Stimulated activated CD8-positive, alpha-beta memory T cell treated with anti-CD3 and anti-CD28 coated beads, Interleukin-2, amount 100 ng/mL, for 48 hours (primary cell): ENCODE data around the gene CTXND1.
"Not testable (repeated sequence)": the region's sequence is repeated elsewhere in the genome, so short reads cannot be mapped to it uniquely, and the experiment has no call there.

Experiments used
- DNase-seq, 2 donors: peaks; one replicate each; pipeline ENCODE4 v3.0.0-alpha.2; 2020; ENCODE audit warnings: low read depth in 2 of 2

The CTXND1 gene

GRCh38 chr15:80252121-80252518 is at the start of gene CTXND1:
Gene CTXND1, minus strand, starts transcription at chr15:80252213. Its CDS starts 50,264 bp downstream, at chr15:80201949.
- DNase-seq = no peak

- no peak for DNase-seq
These were observed 49.5 kb upstream of the CTXND1 start for GRCh38 chr15:80301472-80301871.

GRCh38 chr15:80295777-80296176 is 43.8 kb upstream of the CTXND1 start:
- not testable (repeated sequence) for DNase-seq

GRCh38 chr15:80292079-80292478 is 40.1 kb upstream of the CTXND1 start:
- DNase-seq = no peak

DNA sequence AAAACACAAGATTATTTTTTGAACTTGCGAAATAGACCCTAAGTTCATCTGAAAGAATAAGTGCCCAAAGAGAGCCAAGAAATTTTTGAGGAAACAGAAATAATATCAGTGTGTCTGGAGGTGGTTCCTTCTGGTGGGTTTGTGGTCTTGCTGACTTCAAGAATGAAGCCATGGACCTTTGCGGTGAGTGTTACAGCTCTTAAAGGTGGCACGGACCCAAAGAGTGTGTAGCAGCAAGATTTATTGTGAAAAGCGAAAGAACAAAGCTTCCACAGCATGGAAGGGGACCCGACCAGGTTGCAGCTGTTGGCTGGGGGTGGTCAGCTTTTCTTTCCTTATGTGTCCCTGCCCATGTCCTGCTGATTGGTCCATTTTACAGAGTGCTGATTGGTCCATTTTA is 38.9 kb upstream of the CTXND1 start:
- DNase-seq = not testable (repeated sequence)

GRCh38 chr15:80289528-80290495 is 37.8 kb upstream of the CTXND1 start:
- no peak for DNase-seq

DNA sequence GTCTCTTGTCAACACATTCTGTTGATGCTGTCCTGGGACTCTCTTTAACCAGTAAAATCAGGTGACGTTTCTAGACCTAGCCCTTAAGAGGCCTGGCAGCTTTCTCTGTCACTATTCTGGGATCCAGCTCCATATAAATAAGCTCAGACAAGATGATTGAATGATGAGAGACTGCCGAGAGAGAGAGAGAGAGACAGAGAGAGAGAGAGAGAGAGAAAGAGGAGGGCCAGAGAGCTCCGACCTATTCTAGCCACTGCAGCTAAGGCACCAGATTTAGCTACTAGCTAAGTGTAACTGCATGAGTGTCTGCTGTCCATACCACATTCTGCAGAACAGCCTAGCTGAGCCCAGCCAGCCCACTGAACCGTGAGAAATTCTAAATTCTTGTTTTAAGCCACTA is 36.1 kb upstream of the CTXND1 start:
- DNase-seq = no peak

DNA sequence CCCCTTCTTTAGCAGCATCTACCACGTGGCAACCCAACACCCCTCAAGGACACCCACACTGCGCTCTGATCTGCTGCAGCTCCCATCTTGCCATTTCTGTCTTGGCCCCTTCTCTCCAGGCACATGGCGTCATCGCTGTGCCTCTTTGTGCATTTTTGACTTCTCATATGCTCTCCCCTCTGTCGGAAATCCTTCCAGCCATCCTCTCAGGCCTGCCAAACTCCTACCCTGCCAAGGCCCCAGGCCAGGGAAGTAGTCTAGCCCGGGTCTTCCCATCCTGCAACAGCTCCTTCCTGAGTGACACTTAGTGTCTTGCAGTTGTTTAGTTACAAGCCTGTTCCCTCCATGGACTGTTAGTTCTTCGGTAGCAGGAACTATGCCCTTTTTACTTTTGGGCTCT is 34.0 kb upstream of the CTXND1 start:
- no peak for DNase-seq

GRCh38 chr15:80285379-80285778 is 33.4 kb upstream of the CTXND1 start:
- DNase-seq = no peak

DNA sequence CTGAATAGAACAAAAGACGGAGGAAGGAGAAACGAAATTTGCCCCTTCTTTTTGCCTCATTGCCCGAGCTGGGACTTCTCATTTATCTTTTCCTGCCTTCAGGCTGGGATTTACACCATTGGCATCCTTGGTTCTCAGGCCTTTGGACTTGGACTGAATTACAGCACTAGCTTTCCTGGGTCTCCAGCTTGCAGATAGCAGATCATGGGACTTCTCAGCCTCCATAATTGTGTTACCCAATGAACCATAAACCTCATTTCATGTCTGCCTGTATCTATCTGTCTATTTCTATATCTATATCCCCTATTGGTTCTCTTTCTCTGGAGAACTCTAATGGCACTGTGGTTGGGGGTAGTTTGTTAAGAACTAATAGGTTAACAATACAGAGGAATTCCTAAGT is 31.5 kb upstream of the CTXND1 start:
- DNase-seq = no peak

GRCh38 chr15:80277147-80277546 is 25.1 kb upstream of the CTXND1 start:
- DNase-seq = no peak

DNA sequence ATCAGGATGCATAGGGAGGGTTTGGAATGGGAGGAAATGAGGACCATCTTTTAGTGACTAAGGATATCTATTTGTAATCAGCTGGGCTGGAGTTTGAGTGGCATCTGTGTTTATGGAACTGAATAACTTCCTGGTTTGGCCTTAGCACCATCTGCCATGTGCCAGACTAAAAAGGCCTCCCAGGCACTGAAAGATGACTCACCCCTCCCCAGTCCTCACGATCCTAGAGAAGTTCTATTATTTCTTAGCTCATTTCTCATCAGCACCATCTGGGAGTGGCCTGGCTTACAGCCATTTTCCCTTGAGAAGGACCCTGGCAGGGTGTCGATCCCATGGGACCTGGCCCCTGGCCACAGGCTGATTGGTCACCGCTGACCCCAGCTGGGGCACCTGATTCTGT is 23.9 kb upstream of the CTXND1 start:
- no peak for DNase-seq

DNA sequence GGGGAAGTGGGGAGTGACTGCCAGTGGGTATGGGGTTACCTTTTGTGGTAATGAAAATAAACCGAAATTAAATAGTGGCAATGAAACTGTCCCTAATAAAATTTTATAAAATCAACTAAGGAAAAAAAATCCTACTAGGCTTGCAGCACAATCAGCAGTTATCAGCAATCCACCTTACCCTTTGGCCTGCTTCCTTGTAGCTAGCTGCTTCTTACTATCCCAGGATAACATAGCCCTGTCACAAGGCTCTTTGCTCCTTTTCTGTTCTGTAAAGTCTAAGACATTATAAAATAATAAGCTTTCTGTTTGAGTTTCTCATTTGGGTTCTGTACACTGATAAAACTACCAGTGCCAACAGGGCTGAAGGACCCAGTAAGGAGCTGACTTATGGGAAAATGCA is 23.0 kb upstream of the CTXND1 start:
- DNase-seq = no peak

- no peak for DNase-seq
These were observed 22.5 kb upstream of the CTXND1 start for GRCh38 chr15:80274554-80274953.

DNA sequence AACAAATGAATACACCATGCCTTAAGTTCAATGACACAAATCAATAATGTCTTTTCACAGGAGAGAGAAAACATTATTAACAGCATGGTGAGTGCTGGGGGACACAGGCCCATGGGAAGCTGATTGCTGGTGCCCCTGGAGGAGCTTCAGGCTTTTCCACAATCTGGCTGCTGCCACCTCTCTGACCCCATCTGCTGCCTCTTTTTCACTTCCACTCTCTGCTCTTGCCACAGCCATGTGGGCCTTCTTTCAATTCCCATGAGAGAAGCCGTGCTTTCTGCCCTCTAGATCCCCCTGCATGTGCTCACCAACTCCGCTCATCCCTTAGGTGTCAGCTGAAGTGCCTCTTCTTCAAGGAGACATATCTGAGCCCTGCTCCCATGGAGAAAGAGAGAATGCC is 21.0 kb upstream of the CTXND1 start:
- no peak for DNase-seq

- no peak for DNase-seq
These were observed 18.5 kb upstream of the CTXND1 start for GRCh38 chr15:80270472-80270871.

- DNase-seq = no peak
These were observed 16.1 kb upstream of the CTXND1 start for GRCh38 chr15:80268101-80268500.

GRCh38 chr15:80267658-80268057 is 15.6 kb upstream of the CTXND1 start:
- no peak for DNase-seq

GRCh38 chr15:80266745-80267144 is 14.7 kb upstream of the CTXND1 start:
- DNase-seq = no peak

DNA sequence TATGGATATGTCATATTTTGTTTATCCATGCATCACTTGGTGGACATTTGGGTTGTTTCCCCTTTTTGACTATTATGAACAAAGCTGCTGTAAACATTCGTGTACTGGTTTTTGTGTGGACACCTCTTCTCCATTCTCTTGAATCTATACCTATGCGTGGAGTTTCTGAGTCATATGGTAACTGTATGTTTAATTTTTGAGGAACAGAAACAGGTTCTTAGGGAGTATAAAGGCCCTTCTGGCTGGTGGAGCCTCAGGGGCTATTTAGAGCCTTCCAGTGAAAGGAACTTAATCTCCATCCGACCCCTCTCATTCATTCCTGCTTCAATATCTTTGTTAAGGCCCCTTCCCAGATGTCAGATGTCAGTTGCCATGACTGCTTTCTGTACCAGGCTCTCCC is 14.1 kb upstream of the CTXND1 start:
- no peak for DNase-seq

DNA sequence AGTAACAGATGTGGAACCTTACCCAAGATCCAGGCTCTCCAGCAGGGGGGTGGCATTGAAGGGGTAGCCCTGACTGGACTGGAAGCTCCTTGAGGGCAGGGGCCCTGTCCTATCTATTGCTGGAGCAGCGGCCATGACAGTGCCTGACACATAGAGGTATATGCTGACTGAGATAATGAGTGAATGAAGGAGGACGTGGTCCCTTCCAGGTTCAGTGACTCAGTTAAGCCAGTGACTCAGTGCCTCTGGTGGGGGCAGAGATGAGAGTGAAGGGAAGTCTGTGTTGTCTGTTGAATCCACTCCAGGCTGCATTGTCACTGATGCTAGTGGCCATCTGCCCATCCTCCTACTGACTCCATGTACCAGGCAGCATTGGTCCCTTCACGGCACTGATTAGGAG is 13.0 kb upstream of the CTXND1 start:
- DNase-seq = peak in 1 of 2 donors; percentile 14

- no peak for DNase-seq
These were observed 12.0 kb upstream of the CTXND1 start for GRCh38 chr15:80264031-80264430.

- no peak for DNase-seq
These were observed 8.5 kb upstream of the CTXND1 start for GRCh38 chr15:80260551-80260950.
